CD4-positive, alpha-beta T cell treated with Interleukin-15 for 4 hours (primary cell): Measurements from ENCODE around the gene ADGRB2.

Source experiments
- DNase-seq: peaks from one replicate; pipeline ENCODE4 v3.0.0-alpha.2; 2020; ENCODE audit warnings: low spot score

Gene ADGRB2

DNA sequence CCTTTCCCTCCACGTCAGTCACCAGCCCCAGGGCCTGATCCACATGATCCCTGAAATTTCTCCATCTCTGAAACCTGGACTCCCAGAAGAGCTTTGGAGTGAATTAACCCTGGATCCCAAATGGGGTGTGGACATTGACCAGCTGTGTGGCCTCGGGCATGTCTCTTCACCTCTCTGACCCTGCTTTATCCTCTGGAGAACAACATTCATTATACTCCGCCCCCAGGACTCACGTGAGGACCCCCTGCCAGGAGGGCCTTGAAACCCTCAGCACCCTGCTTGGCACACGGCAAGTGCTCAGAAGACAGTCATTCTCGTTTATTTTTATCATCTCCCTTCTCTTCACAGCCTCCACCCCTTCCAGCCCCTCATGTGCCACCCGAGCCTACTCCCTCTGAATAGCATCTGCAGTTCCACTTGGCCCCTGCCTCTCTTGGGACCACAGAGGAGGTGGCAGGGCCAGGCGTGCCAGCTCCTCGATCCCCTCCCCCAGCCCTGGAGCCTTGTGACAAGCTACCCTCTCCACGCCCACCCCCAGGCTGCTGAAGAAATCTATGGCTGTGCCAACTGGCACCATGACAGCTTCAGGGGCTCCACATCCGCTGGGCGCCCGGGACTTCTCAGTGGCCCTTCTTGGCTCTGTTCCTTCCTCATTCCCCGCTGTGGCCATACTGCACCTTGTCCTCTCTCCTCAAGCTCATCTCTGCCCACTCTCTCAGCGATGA is 18.0 kb downstream of the ADGRB2 start:
- no peak for DNase-seq

DNA sequence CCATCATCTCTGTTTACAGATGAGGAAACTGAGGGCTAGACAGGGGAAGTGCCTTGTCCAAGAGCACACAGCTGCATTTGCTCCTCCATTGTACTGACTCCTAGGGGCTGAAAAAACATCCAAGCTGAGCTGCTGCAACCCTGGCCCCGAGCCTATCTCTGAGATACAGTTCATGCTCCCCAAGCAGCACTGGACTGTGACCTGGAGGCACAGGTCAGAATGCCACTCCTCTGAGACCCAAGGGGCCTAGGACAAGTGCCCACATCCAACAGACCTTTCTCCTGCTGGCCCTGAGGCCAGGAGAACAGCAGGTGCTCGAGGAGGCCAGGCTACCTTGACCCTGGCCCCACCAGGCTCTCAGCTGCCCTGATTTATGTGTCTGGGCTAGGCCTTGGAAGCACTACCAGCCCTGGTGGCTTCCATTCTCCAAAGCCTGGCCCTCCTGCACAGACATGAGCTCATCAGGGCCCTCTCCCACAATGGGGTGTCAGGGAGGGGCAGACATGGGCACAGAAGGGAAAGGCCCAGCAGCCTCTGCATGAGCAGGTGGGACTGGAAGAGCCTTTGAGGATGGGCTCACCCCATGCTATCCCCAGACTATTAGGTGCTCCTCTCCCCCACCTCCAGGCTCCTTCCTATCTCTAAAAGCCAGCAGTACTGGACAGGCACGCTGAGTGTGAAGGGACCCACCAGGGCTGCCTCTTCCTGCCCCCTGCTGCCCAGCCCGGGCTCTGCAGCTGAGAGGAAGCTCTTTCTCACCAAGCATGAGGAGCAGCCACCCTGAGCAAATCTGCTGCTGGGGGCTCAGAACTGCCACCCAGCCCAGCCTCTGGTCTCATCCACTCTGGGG is 18.8 kb downstream of the ADGRB2 start:
- peak; percentile 52 for DNase-seq

DNA sequence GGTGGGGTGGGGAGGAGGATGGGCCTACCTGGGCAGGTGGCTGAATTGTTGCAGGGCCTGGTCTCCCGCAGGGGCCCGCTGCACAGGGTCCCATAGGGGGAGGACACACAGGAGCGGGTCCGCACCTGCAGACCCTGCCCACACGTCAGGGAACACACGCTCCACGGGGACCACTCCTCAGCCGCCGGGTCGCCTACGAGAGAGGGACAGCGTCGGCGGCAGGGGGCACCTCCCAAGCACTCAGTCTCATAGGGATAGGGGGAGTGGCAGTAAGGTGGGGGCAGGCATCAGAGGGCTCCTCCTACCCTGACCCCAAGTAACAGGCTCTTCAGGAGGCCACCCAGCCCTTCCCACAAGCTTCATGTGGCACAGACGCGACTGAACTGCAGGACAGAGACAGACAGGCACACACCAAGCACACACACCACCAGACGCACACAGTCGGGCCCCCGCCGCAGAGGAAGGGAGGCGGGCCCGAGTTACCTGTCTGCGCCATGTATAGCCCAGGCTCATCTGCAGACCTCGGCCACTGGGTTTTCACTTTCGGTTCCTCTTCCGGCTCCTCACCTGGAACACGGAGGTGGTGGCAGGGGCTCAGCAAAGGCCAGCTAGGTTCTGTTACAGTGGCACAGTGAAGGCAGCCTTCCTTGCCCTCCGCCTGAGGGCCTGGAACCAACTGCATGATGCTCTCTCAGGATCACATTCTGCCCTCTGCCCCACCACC is 19.8 kb downstream of the ADGRB2 start:
- DNase-seq = no peak

DNA sequence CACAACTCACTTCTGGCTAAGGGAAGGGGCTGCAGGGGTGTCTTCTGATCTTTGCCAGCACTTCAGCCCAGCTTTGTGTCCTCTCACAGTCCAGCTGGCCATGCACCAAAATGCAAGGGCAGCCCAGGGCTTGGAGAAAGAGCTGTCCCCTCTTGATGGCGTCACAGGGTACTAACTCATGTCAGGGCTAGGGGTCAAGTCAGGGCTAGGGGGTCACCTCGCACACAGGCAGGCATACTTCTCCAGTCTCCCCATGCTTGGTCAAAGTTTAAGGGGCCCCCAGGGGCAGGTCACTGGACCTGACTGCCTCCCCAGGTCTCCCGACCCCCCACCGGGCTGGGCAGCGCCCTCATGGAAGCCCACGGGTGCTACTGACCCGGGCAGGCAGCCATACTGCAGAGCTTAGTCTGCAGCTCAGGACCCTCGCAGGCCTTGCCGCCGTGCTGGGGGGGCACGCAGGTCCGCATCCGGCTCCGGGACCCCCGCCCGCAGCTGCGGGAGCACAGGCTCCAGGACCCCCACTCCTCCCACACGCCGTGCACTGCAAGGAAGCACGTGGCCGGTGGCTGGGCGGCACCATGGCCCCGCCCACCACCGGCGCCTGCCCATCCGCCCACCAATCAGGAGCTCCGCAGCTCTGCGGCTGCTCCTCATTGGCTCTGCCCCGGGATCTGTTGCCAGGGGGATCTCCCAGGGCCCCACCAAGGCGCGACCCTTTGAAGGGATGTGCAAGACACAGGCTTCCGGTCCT is 21.5 kb downstream of the ADGRB2 start:
- DNase-seq = no peak

DNA sequence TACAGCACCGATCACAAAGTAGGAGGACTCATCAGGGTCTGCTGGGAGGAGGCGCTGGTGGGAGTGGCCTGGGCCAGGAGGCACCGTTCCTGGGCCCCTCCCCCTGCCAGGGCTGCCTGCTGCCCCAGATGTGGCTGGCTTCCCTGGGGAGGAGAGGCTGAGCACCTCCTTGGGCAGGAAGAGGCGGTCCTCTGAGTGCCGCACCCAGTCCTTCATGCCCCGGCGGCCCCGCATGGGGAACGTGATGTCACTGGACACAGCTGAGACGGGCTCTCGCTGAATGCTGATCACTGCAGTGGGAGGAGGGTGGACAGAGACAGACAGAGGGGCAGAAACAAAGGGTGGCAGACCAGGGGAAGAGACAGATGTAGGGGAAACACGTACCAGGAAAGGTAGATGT is 24.8 kb downstream of the ADGRB2 start:
- peak; percentile 46 for DNase-seq

DNA sequence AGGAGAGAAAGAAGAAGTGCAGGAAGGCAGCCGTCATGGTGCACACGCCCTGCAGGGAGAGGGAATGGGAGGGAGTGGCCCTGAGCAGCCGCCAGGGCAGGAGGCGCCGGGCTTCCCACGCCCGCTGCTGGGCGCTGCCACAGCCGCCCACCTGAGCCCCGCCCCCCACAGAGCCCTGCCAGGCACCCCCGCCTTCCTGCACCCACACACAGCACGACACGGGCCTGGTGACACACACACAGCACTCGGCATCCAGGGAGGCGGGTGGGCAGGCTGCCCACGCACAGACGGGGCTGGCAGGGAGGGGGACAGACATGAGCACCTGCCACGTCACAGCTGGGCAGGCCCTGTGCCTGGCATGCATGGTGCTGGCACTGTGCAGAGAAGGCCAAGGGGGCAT is 27.5 kb downstream of the ADGRB2 start:
- DNase-seq = no peak

GRCh38 chr1:31735571-31735970 is 28.6 kb downstream of the ADGRB2 start:
- no peak for DNase-seq

- DNase-seq = no peak
Observed at GRCh38 chr1:31734582-31735107, 29.5 kb downstream of the ADGRB2 start.

DNA sequence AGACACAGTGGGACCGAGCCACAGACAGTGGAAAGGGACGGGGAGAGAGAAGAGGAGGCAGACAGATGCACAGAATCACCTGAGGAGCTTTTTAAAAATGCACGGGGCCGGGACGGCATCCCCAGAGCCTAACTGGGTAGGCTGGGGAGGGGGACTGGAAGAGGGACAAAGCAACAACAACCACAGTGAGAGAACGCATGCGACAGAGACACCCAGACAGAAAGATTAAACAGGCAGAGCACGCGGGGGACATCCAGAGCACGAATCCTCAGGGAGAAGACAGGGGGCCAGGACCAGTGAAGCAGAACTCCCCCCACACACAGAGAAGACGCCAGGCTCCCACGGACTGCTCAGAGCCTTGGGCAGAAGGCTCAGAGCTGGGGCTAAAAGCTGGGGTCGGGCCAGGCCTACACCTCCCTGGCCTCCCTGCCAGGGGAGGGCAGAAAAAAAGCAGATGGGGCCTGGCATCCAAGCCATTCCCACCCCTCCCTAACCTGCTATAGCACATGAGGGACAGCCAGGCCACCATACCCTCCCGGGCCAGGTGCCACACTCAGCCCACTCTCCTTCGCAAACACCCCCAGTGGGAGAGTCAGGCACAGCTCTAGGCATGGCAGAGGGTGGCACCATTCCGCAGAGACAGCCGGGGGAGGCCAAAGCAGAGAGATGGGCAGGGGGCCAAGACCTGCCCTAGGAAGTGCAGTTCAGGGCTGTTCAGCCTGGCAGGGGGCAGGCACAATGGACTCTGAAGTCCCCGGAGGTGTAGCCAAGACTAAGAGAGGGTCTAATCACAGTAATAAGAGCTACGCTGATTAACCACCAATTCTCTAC is 30.5 kb downstream of the ADGRB2 start:
- DNase-seq = no peak

DNA sequence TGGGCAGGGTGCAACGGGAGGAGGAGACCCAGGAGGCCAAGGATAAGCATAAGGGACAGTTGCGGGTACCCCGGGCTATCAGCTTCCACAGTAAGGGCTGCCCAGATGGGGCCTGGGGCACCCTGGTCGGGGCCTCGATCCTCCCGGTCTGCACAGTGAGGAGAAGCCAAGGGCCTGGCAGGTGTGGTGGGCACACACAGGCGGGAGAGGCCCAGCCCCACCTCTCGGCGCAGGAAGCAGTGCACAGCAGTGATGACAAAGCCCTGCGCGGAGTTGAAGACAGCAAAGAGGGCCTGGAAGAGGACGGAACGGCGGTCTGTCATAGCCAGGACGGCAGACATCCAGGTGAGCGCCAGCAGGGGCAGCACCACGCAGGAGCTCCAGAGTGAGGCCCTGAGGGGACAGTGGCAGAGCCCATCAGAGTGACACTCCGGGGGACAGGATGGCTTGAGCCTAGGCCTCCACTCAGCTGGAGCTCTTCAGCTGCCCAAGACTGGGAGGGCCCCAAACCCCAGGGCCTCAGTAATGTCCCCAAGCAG is 31.3 kb downstream of the ADGRB2 start:
- DNase-seq = no peak

DNA sequence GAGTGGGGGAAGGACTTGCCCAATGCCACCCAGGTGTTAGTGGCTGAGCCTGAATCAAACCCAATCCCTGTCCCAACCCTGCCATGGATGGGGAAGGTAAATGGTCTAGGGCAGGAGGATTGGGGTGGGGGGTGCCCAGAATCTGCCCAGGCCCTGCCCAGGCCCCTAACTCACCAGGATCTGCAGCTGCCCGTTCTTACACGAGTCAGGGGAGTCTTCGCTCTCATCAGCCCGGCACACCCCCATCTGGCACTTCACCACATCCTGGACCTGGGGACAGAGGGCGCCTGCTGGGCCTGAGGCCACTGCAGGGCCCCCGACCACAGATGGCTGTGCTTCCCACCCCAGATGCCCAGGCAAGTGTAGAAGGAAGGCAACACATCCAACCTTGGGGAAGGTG is 31.8 kb downstream of the ADGRB2 start:
- DNase-seq = no peak

DNA sequence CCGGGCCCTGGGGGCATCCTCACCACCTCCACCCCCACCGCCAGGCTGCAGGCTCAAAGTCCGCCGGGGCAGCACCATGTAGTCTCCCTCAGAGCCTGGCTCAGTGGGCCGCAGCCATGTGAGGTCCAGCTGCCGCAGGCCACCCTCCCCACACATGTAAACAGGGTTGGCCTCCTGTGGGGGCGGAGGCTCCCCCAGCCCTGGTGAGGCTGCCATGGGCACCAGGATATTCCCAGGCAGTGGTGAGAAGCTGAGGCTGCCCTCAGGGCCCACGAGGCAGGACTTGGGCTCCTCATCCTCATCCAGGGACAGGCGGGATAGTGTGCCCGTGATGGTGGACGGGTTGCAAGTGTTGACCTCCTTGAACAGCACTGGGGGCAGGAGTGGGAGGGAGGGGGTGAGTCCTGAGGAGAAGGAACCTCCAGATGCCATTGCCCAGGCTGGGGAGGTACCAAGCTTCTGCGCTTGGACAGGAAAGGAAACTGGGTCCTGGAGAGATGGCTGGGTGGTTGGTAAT is 33.0 kb downstream of the ADGRB2 start:
- no peak for DNase-seq

DNA sequence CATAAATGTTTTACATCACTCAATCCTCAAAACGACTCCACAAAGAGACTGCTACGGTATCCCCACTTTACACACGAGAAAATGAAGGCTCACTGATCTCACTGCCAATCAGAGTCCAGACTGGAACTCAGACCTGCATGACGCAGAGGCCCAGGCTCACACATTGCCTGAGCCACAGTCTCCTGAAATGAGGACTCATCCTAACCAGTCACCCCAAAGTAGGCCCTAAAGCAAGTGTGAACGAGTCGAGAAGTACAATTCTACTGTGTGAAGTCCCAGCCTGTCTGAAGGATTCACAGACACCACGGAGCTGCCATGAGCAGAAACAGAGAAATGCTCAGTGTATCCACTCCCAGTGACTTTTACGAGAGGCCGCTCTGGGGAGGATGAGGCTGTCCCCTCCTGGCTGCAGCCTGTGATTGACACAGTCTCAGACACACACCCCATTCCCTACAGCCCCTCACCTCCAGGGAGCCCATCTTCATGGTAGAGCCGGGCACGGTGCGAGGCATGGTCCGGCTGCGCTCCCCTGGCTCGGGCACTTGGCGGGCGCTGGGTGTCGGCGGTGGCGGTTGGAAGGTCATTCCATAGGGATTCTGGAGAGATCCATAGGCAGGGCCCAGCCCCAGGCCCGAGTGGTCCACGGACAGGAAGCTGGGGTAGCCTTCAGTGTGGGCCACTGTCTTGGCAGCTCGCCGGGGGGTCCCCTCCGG is 33.6 kb downstream of the ADGRB2 start:
- no peak for DNase-seq

- no peak for DNase-seq
Observed at GRCh38 chr1:31727849-31728248, 36.3 kb downstream of the ADGRB2 start.

GRCh38 chr1:31727195-31727594 is 36.9 kb downstream of the ADGRB2 start:
- DNase-seq = no peak

DNA sequence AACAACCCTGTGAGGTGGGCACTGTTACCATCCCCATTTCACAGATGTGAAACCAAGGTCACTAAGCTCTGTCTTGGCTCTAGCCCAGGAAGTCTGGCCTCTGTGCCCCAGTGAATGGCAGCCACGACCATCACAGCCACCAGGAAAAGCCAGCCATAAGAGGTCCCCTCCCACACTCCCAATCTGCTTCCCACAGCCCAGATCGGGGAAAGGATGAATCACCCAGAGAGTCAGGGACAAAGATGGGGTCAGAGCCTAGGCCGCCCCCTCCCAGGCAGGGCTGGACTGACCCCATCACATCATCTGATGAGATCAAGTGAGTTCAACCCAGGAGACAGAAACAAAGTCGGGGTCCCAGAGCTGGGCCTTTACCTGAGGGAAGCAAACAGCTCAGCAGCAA is 37.4 kb downstream of the ADGRB2 start:
- DNase-seq = no peak

GRCh38 chr1:31725777-31726535 is 38.2 kb downstream of the ADGRB2 start:
- DNase-seq = no peak

DNA sequence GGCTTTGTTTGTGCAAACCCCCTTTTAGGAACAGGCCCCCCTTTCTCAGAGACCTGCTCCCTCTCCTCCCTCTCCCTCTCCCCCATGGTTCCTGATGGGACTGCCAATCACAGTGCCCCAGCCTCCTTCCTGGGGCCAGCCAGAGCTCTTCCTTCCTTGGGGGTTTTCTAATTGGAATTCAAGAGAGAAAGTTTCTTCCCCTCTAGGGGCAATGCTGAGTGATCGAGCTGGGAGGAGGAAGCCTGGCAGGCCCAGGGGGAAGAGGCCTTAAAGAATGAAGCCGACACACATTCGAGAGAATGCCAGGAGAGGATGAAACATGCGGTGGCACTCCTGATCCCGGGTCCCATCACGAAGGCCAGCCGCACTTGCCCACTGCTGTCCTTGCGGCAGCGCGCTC is 39.0 kb downstream of the ADGRB2 start:
- no peak for DNase-seq

GRCh38 chr1:31723828-31724359 is 40.2 kb downstream of the ADGRB2 start:
- DNase-seq = peak; percentile 10
